ENCODE results near the gene IL17D.

IL17D gene

DNA sequence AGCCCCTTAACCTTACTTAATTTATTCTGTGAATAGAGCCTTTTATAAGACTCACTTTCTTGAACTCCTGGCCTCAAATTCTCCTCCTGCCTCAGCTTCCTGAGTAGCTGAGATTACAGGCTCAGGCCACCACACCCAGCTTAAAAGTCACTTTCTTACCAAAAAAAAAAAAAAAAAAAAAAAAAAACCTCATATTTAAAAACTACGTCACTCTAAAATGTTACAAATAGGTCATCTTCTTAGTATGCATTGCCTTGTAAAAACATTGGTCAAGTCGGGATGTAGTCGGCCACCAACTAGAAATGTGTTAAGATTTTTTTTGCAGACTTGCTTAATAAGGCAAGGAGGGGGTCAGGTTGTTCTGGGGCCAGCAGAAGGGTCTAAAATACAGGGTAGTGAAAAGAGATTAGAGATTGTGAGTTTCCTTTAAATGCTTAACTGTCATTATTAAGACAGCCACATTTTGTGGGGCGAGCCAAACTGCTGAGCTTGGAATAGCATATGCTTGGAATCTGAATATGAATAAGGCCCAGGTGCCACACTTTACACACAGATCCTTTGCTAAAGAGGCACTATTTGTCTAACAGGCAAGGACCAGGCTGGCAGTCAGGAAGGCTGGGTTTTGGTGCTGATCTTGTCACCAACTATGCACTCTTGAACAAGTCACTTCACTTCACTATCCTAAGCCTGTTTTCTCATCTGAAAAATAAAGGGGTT, 16.5 kb upstream of the IL17D start:
- no peak overlapping the region for H3K4me2 ChIP-seq (ENCODE audit: low read length)
- no peaks in the 10 kb centered on the region for H4K20me1 ChIP-seq (ENCODE audit: insufficient read depth, low read length)
- TF ChIP-seq, protein P1, sequence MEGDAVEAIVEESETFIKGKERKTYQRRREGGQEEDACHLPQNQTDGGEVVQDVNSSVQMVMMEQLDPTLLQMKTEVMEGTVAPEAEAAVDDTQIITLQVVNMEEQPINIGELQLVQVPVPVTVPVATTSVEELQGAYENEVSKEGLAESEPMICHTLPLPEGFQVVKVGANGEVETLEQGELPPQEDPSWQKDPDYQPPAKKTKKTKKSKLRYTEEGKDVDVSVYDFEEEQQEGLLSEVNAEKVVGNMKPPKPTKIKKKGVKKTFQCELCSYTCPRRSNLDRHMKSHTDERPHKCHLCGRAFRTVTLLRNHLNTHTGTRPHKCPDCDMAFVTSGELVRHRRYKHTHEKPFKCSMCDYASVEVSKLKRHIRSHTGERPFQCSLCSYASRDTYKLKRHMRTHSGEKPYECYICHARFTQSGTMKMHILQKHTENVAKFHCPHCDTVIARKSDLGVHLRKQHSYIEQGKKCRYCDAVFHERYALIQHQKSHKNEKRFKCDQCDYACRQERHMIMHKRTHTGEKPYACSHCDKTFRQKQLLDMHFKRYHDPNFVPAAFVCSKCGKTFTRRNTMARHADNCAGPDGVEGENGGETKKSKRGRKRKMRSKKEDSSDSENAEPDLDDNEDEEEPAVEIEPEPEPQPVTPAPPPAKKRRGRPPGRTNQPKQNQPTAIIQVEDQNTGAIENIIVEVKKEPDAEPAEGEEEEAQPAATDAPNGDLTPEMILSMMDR (IDR thresholded peaks at IDR 0.05; ENCODE audit: low read length) = no peak
- no peak for TF ChIP-seq EZH2 (IDR thresholded peaks at IDR 0.05; ENCODE audit: borderline replicate concordance, low read length)
- no peak overlapping the region for H3K27ac ChIP-seq (ENCODE audit: low read depth, low read length, poor library complexity, severe bottlenecking)
- H2AFZ ChIP-seq (ENCODE audit: low read length) = no peak overlapping the region
- H3K9me2 ChIP-seq (ENCODE audit: low read depth, low read length) = no peaks in the 10 kb centered on the region
- no peaks in the 10 kb centered on the region for H3K4me1 ChIP-seq (ENCODE audit: insufficient read depth, low read length, severe bottlenecking)
- H3K27me3 ChIP-seq (ENCODE audit: insufficient read depth, low read length) = no peaks in the 10 kb centered on the region
- no peaks in the 10 kb centered on the region for H3K9me3 ChIP-seq (ENCODE audit: low read length)
- no peak overlapping the region for H3K4me3 ChIP-seq (ENCODE audit: low read depth, low read length, poor library complexity, severe bottlenecking)
- no peaks in the 10 kb centered on the region for H3K36me3 ChIP-seq (ENCODE audit: insufficient read depth, low read length)
- no peaks in the 10 kb centered on the region for H3F3A ChIP-seq (ENCODE audit: insufficient read depth, low read length)
- H3K79me2 ChIP-seq (ENCODE audit: insufficient read depth, low read length) = no peaks in the 10 kb centered on the region
- H3K9ac ChIP-seq (ENCODE audit: low read length) = no peak overlapping the region

DNA sequence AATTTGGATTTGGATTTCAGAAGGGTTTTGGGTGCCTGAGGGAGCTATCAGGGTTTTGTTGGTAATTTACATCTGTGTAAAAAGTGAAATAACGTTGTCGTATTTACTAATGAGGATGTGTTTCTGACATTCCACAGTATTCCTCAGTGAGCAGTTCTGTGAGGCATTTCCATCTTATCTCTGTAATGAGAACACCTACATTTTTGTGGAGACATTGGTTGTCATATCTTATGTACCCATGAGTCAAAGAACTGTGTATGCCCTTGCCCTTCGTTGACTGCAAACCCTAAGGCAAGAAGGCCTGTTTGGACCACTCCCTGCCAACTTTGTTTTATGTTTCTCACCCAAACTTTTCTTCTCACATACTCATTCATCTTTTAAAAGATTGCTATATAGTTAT, 14.2 kb upstream of the IL17D start:
- Histone ChIP-seq H3K79me2 (ENCODE audit: insufficient read depth, low read length) (no peaks in the 10 kb centered on the region), H3K27me3 (ENCODE audit: insufficient read depth, low read length) (no peaks in the 10 kb centered on the region), H3K9me2 (ENCODE audit: low read depth, low read length) (no peaks in the 10 kb centered on the region), H3K4me2 (ENCODE audit: low read length) (no peak overlapping the region), H3K4me1 (ENCODE audit: insufficient read depth, low read length, severe bottlenecking) (no peaks in the 10 kb centered on the region), H2AFZ (ENCODE audit: low read length) (no peak overlapping the region), H3K27ac (ENCODE audit: low read depth, low read length, poor library complexity, severe bottlenecking) (no peak overlapping the region), H3K9ac (ENCODE audit: low read length) (no peak overlapping the region), H3K4me3 (ENCODE audit: low read depth, low read length, poor library complexity, severe bottlenecking) (no peak overlapping the region), H3K9me3 (ENCODE audit: low read length) (no peaks in the 10 kb centered on the region), H3K36me3 (ENCODE audit: insufficient read depth, low read length) (no peaks in the 10 kb centered on the region), H3F3A (ENCODE audit: insufficient read depth, low read length) (no peaks in the 10 kb centered on the region), H4K20me1 (ENCODE audit: insufficient read depth, low read length) (no peaks in the 10 kb centered on the region)
- TF ChIP-seq, protein P1 (IDR thresholded peaks at IDR 0.05; ENCODE audit: low read length) = no peak
- no peak for TF ChIP-seq EZH2 (IDR thresholded peaks at IDR 0.05; ENCODE audit: borderline replicate concordance, low read length)

DNA sequence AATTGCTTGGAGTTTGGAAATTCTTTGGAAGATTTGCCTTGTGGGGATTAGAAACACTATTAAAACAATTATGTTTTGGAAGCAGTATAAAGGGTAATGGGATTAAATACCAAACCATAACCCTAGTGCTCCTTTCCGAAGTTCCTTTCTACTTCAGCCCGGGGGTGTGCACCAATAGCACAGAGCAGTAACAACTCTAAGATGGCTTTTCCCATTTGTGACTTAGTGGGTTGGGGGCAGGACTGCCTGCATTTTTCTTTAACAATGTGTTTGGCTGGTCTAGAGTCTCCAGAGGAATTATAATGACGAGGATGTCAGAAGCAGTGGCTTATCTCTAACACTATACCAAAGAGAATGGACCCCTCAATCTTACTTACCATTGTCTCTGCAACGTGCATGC, 11.9 kb upstream of the IL17D start:
- H3K4me2 ChIP-seq (ENCODE audit: low read length) = no peak overlapping the region
- H3K9ac ChIP-seq (ENCODE audit: low read length) = no peak overlapping the region
- no peaks in the 10 kb centered on the region for H3F3A ChIP-seq (ENCODE audit: insufficient read depth, low read length)
- H3K4me1 ChIP-seq (ENCODE audit: insufficient read depth, low read length, severe bottlenecking) = no peaks in the 10 kb centered on the region
- H4K20me1 ChIP-seq (ENCODE audit: insufficient read depth, low read length) = no peaks in the 10 kb centered on the region
- H2AFZ ChIP-seq (ENCODE audit: low read length) = no peak overlapping the region
- no peaks in the 10 kb centered on the region for H3K27me3 ChIP-seq (ENCODE audit: insufficient read depth, low read length)
- H3K27ac ChIP-seq (ENCODE audit: low read depth, low read length, poor library complexity, severe bottlenecking) = no peak overlapping the region
- H3K9me2 ChIP-seq (ENCODE audit: low read depth, low read length) = no peaks in the 10 kb centered on the region
- TF ChIP-seq, protein P1 (IDR thresholded peaks at IDR 0.05; ENCODE audit: low read length) = no peak
- H3K9me3 ChIP-seq (ENCODE audit: low read length) = no peaks in the 10 kb centered on the region
- no peak overlapping the region for H3K4me3 ChIP-seq (ENCODE audit: low read depth, low read length, poor library complexity, severe bottlenecking)
- no peaks in the 10 kb centered on the region for H3K79me2 ChIP-seq (ENCODE audit: insufficient read depth, low read length)
- no peaks in the 10 kb centered on the region for H3K36me3 ChIP-seq (ENCODE audit: insufficient read depth, low read length)
